ENCODE data around the gene C1QTNF8. TPM values are rescaled to one million over a fixed set of nuclear protein-coding genes. Genes with fewer than 3 reads are reported as not detected.

The C1QTNF8 gene
- total RNA-seq, 1 experiment from 2014 or later: 0.27 TPM

GRCh38 chr16:1121009-1121408, 25.0 kb upstream of the C1QTNF8 start:
- H3K9ac ChIP-seq (ENCODE audit: low read length): no peak overlapping the region
- H2AFZ ChIP-seq (ENCODE audit: low read depth, low read length, poor library complexity, severe bottlenecking): no peak overlapping the region
- TF ChIP-seq ELF1 (IDR thresholded peaks at IDR 0.05; ENCODE audit: borderline replicate concordance, low read depth) (no peak), CEBPB (IDR thresholded peaks at IDR 0.05; ENCODE audit: low read depth) (no peak), SRF (IDR thresholded peaks at IDR 0.05; ENCODE audit: low read depth) (no peak), CTCF (IDR thresholded peaks at IDR 0.05 in 2 of 3, conservative IDR thresholded peaks at IDR 0.05 in 1 of 3; ENCODE audit: borderline replicate concordance in 1 of 3, insufficient read depth in 1 of 3, low read depth in 2 of 3, low read length in 2 of 3) (no peak), TCF7L2 (IDR thresholded peaks at IDR 0.05; ENCODE audit: borderline replicate concordance, extremely low read depth, insufficient read depth, insufficient read length) (no peak), EZH2 (IDR thresholded peaks at IDR 0.05) (no peak), ATF3 (IDR thresholded peaks at IDR 0.05) (no peak), SP1 (IDR thresholded peaks at IDR 0.05; ENCODE audit: low read depth) (no peak), CBX3 (IDR thresholded peaks at IDR 0.05; ENCODE audit: low read depth) (no peak), POLR2AphosphoS5 (IDR thresholded peaks at IDR 0.05; ENCODE audit: low read depth, low read length) (no peak), SIN3A (IDR thresholded peaks at IDR 0.05; ENCODE audit: low read depth) (no peak), YY1 (IDR thresholded peaks at IDR 0.05; ENCODE audit: extremely low read depth, insufficient replicate concordance, low read depth, low read length) (no peak), ZNF274 (IDR thresholded peaks at IDR 0.05; ENCODE audit: low read depth, low read length) (no peak), ZFX (IDR thresholded peaks at IDR 0.05) (no peak), FOSL1 (IDR thresholded peaks at IDR 0.05; ENCODE audit: low read depth) (no peak), JUND (IDR thresholded peaks at IDR 0.05) (no peak), REST (IDR thresholded peaks at IDR 0.05; ENCODE audit: low read depth) (no peak), EGR1 (IDR thresholded peaks at IDR 0.05; ENCODE audit: low read depth) (no peak)
- no peak for ATAC-seq
- H3K27ac ChIP-seq (ENCODE audit: low read depth, low read length): no peak overlapping the region
- no peaks in the 10 kb centered on the region for H3K36me3 ChIP-seq (ENCODE audit: control insufficient read depth in 1 of 2, insufficient read depth in 2 of 2, low read length in 2 of 2)
- peaks cover 11 to 12% of the 10 kb centered on the region in 2 experiments; a peak in 3 of 4 replicates for H3K4me1 ChIP-seq (ENCODE audit: control insufficient read depth in 1 of 2, insufficient read depth in 2 of 2, low read length in 2 of 2)
- intact Hi-C loops (cut with micrococcal nuclease): no loop called here
- CTCF ChIA-PET: no interaction called here
- POLR2A ChIA-PET: no interaction called here
- H3K4me3 ChIP-seq (replicated peaks in 1 of 2; ENCODE audit: low read depth in 1 of 2, low read length in 2 of 2): no peak overlapping the region
- no TSS peak for BruUV-seq (replicated peaks)
- DNase-seq (ENCODE audit: low read depth, low spot score): no peak
- H4K20me1 ChIP-seq (ENCODE audit: insufficient read depth): no peaks in the 10 kb centered on the region
- no peaks in the 10 kb centered on the region for H3K79me2 ChIP-seq (ENCODE audit: insufficient read depth, low read length)
- no peak overlapping the region for H3K4me2 ChIP-seq (ENCODE audit: low read length)
- no peaks in the 10 kb centered on the region for H3K9me3 ChIP-seq (ENCODE audit: control insufficient read depth in 1 of 2, insufficient read depth in 1 of 2, low read depth in 1 of 2, low read length in 2 of 2)
- H3K27me3 ChIP-seq (ENCODE audit: insufficient read depth, low read length): no peaks in the 10 kb centered on the region
- no peaks in the 10 kb centered on the region for H3K9me2 ChIP-seq (ENCODE audit: insufficient read depth)
- RAD21 ChIA-PET (ENCODE audit: low non-redundant PET in 1 of 2, low total read pairs in 2 of 2, uncharacterized antibody in 2 of 2, unreplicated experiment in 2 of 2): no interaction called here
